HG02884 (cell line): ENCODE results near the gene DSE.

Source experiments
- ATAC-seq: cut with Tn5 transposase; IDR thresholded peaks from one replicate; pipeline ENCODE4 v1.9.1; 2021; ENCODE audit warnings: mild to moderate bottlenecking, moderate library complexity; ENCODE audit not compliant: unreplicated experiment

DSE gene

DNA sequence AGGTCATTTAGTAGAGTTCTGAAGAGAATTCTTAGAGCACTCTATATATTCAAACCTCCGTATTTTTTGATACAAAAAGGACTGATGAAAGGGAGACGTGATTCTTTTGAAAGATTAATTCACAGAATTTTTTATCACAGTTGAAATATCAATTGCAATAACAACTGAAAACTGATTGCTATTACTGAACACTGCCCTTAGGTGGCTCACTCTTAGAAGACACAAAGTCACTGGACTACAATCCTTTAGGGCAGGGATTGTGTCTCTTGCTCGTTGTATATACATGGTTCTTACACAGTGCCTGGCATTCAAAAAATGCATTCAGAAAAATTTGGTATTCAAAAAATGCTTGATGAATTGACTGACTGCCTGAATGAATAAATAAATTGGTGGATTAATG lies 73.3 kb downstream of the DSE start:
- ATAC-seq: peak; percentile 57

DNA sequence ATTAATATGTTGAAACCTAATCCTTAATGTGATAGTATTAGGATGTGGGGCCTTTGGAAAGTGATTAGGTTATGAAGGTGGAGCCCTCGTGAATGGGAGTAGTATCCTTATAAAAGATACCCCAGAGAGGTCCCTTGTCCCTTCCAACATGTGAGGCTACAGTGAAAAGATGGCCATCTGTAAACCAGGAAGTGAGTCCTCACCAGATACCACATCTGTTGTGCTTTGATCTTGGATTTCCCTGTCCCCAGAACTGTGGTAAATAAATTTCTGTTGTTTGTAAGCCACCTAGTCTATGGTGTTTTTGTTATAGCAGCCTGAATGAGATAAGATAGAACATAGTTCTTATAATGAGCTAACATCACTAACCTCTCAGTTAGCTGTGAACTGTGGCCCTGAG lies 73.8 kb downstream of the DSE start:
- no peak for ATAC-seq

GRCh38 chr6:116445102-116445501 lies 74.4 kb downstream of the DSE start:
- ATAC-seq: no peak

- ATAC-seq: no peak
Measured at GRCh38 chr6:116446399-116446798, 75.7 kb downstream of the DSE start.

DNA sequence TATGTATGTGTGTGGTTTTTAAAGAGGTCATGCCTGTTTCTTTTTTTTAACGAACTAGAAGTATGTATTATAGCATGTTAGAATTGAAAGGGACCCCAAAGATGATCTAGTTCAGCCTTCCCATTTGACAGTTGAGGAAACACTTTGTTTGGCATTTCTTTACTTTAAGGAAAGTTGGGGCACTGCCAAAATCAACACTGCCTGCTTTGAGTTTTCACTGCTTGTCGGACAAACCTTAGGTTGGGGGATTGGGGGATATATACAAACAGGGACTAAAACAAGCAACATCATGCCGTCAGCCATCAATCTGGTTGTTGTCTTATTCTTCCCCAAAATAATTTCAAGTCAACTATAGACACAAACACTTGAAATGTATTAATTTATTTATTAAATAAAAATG lies 76.3 kb downstream of the DSE start:
- ATAC-seq: no peak

DNA sequence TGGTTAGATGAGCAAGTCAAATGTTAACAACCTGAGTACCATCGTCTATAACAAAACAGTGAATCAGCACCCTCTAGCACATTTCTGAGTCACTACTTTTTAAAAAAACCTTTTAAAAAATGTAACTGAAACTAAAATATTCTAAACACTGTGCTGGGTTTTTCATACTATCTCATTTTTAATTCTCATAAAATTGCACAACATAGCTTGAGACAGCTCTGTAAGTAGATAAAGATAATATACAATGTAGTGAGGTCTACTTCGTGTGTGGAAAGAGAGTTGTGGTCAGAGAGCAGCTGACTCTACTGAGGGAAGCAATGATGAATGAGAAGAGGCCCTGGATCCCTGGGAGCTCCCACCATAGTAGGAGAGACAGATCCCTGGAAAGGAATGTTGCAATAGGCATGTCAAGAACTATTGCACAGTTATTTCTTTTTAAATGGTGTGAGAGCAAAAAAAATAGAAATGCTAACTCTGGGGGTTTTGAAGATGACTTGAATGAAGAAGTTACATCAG lies 76.8 kb downstream of the DSE start:
- ATAC-seq: no peak

DNA sequence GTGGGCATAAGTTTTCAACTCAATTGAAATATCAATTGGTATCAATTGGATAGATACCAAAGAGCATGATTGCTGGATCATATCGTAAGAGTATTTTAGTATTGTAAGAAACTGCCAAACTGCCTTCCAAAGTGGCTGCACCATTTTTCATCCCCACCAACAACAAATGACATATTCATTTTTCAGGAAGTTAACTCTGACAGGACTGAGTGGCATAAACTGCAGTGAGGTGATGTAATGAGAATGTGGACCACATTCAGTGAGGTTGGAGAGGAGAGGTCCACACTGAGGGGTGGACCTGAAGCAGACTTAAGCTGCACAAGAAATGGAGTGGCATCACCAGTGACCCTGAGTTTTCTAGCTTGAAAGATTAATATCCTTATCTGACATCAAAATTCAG lies 78.8 kb downstream of the DSE start:
- ATAC-seq: no peak

DNA sequence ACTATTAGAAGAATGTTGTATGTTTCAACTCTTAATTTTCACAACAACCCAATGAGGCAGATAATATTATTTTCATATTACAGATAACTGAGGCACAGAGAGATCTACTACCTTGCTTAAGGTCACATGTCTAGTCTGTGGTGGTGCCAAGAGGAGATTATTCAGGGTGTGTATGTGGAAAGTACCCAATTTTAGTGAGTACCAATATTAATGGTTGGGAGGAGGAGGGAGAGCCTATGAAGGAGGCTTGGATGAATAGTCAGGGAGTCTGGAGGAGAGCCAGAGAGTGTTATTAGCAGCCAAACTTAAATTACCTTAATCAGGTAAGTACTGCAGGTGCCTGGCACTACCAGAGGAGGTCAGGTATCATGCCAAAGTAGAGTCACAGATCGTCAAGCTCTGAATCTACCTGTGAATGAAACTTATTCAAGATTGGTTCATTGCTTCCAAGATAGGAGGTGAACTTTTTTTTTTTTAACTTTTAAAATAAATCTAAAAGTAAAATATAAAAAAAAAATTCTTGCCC lies 79.5 kb downstream of the DSE start:
- no peak for ATAC-seq

DNA sequence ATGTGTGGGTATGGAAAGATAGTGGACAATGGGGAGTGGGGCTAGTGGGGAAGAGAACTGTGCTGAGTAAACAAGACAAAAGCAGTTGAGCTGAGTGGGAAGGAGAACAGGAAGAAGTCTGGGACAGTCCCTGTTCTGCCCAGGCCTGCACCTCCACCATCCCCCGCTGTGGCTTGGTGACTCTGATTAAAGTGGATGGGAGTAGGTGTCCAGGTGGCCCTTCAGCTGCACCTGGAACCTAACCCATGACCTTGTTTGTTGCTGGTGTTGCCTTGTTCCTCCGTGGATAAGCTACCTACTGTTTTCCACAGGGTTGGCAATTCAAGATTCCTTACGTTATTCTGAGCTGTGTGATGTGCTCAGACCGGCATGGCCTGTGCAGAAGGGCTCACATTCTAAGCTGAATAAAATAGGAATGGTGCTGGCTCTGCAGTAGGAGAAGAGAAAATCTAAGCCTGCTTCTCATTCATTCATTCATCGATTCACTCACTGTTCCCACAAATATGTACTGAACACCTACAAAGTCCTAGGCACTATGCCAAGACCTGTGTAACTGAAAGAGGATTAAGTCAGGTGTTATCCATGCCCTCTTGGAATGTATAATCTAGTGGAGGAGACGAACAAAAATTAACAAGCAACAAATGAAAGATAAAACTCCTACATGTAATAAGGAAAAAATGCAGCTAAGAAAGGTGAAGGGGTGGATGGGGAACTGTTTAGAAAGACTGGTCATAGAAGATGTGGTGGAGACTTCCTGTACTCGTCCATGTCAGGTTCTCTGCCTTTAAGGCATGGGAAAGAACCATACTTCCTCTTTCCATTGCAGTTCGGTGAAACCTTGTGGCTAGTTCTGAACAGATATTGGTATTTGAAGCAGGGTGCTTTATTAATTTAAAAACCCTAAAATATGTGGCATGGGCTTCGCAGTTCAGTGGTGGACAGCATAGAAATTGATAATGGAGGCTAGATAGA lies 80.3 kb downstream of the DSE start:
- ATAC-seq: peak; percentile 85

DNA sequence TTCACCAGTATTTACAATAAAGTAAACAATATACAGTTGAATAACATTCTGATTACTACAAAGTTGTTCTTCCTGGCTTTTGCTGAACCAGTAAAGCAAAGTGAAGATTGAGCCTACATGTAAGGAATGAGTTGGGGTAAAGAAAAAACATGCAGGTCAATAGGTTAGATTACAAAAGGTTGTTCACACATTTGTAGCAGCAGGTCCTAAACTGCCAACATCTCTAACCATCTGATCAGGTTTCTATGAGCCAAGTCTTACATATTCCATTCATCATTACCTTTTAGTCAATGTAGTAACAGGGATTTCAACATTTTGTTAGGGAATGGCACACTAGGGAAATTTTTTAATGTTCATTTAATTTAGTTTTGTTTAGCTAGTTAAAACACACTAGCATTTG lies 81.2 kb downstream of the DSE start:
- no peak for ATAC-seq

- no peak for ATAC-seq
Measured at GRCh38 chr6:116452531-116452930, 81.8 kb downstream of the DSE start.

DNA sequence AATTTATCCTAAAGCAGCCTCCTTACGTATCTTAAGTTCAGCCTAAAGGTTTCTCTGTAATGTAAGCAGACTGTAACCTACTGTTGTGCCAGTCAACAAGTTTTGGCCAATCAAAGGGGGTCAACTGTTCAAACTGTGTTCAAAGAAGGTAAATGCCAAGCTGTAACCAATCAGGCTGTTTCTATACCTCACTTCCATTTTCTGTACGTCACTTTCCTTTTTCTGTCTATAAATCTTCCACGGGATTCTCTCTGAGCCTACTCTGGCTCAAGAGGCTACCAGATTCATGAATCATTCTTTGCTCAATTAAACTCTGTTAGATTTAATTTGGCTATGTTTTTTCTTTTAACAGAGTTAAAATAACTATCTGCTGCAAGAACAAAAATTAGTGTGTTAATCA lies 85.4 kb downstream of the DSE start:
- ATAC-seq: no peak

DNA sequence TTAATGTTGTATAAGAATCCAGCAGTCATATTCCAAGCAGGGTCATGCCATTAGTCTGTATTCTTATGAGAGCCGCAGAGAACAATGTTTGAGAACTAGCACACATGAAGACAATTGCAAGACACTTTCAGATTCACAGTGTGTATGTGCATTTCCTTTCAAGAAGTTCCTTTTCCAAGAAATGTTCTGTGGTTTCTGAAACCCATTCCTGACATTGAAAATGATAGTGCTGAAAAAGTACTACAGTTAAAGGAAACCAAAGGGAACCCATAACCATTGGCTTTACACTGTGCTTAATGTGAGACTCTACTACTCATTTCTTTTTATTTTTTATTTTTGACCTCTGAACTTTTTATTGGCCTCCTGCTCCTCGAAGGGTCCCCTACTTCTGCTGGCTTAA lies 86.2 kb downstream of the DSE start:
- no peak for ATAC-seq

DNA sequence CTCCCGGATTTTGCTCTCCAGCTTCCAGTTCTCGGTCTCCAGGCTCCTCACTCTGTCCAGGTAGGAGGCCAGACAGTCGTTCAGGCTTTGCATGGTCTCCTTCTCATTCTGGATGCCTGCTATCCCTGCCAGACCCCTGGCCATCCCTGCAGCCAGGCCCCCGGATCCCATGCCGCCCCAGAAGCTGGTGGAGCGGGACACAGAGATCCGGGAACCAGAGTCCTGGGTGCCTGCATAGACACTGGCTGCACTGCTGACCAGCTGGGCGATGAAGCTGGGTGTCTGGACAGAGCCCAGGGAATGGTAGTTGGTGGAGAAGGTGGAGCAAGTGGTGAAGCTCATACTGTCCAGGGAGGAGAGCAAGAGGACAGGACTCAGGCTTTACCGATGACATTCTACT lies 87.5 kb downstream of the DSE start:
- ATAC-seq: no peak

GRCh38 chr6:116459927-116460326 lies 89.2 kb downstream of the DSE start:
- ATAC-seq: no peak

DNA sequence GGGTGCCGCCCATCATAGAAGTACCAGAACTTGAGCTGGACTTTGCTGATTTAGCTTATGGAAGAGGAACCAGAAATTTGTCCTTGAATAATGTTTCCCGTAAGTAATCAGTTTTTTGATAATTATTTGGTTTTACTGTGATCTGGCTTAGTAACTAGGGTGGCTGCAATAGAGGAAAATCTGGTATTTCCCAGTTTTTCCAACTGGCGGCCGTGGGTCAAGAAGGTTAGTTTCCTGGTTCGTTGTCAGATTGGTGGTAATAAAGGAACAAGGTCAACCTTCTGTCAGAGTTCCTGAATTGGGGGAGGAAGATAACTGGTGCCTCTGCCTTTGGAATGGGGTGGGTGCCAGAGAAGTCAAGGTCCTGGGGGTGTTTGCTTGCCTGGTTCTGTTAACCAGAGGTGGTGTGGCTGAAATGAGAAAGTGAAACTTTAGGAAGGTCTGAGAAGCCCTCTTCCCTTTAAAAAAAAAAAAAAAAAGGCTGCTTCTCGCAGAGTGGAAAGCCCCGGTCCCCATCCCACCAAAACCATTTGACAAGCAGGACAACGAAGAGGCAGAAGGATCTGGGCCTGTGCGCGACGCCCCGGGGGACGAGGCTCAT lies 90.7 kb downstream of the DSE start, which contains the start of gene CALHM6:
Gene CALHM6, plus strand, starts transcription at position 45 of the 601 bp plus-strand sequence. Its CDS starts 555 bp downstream, at position 600.
- no peak for ATAC-seq

DNA sequence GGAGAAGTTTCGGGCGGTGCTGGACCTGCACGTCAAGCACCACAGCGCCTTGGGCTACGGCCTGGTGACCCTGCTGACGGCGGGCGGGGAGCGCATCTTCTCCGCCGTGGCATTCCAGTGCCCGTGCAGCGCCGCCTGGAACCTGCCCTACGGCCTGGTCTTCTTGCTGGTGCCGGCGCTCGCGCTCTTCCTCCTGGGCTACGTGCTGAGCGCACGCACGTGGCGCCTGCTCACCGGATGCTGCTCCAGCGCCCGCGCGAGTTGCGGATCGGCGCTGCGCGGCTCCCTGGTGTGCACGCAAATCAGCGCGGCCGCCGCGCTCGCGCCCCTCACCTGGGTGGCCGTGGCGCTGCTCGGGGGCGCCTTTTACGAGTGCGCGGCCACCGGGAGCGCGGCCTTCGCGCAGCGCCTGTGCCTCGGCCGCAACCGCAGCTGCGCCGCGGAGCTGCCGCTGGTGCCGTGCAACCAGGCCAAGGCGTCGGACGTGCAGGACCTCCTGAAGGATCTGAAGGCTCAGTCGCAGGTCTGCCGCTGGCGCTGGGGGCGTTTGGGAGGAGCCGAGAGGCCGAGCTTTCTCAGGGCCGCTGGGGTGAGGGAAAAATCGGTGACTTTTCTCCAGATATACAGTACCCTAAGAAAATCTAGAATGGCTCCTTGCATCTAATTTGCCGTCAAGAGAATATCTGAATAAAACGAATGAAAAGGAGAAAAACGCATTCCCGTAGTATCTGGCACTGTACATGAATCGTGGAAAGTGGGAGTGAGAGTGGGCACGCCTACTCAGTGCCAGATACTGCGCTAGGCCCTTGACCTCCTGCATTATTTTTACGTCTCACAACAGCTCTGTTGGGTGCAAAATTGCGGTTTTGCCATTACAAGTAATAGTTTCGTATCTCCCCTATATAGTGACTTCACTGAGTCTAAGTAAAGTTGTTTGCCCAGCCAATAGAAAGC lies 91.5 kb downstream of the DSE start:
- peak; percentile 65 for ATAC-seq

- no peak for ATAC-seq
Measured at GRCh38 chr6:116463301-116463700, 92.6 kb downstream of the DSE start.

GRCh38 chr6:116465246-116465645 lies 94.5 kb downstream of the DSE start:
- ATAC-seq: no peak

DNA sequence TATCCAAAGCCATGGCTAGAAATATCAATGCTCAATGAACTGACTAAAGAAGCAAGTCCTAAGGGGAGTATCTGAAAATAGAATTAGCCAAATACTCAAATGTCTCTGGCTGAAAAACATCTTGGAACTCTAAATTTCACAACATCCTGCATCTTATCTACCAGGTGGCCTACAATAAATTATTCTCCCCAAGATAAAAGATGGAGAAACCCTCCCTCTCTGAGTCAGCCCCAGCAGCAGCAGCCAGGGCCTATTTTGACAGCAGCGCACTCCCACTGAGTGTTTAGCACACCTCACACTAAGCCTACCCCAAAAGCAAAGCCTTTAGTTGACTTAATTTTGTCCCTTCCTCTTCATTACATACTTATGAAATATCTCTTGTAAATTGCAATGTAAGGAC lies 96.3 kb downstream of the DSE start:
- ATAC-seq: no peak

- no peak for ATAC-seq
Measured at GRCh38 chr6:116467514-116467913, 96.8 kb downstream of the DSE start.
